ENCODE data around the gene MIEF1.

MIEF1 gene

DNA sequence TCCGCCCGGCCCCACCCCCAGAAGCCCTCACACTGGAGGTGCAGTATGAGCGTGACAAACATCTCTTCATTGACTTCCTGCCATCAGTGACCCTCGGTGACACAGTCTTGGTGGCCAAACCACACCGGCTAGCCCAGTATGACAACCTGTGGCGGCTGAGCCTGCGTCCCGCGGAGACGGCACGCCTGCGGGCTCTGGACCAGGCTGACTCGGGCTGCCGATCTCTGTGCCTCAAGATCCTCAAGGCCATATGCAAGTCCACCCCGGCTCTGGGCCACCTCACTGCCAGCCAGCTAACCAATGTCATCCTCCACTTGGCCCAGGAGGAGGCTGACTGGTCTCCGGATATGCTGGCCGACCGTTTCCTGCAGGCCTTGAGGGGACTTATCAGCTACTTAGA lies 11.7 kb downstream of the MIEF1 start:
- H3K4me3 ChIP-seq (ENCODE audit: low read length): no peak overlapping the region
- DNase-seq (ENCODE audit: low read depth): no peak
- no peak for TF ChIP-seq CTCF (IDR thresholded peaks at IDR 0.05; ENCODE audit: insufficient read depth, low read depth, low read length, missing control alignments)

DNA sequence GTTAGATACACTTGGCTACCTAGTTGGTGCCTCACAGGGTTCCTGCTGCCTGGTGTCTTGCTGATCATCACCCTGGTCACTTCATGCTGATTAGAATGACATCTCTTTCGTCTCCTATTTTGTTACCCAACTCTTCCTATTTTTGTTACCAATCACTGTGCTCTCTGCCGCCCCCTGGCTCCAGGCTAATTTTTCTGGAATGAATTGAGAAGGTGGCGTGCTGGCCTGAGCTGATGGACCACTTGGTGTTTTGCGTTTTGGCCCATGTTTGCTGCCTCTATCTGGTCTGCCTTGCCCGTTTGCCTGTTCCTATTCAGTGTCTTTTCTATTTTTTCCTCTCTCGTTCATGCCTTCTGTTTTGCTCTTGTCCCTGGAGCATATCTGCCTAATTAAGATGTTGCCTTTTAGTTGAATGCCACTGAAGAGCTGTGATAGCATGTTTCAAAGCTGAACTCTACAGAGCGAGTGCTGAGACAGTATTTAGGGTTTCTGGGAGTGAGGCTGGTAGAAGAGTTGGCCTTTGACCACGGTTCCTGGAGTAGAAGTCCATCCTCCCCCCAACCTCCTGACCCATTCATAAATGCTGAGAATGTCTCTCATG lies 12.4 kb downstream of the MIEF1 start:
- H3K4me3 ChIP-seq (ENCODE audit: low read length): no peak overlapping the region
- peak; percentile 52 for DNase-seq (ENCODE audit: low read depth)
- TF ChIP-seq CTCF (IDR thresholded peaks at IDR 0.05; ENCODE audit: insufficient read depth, low read depth, low read length, missing control alignments): peak; percentile 82

DNA sequence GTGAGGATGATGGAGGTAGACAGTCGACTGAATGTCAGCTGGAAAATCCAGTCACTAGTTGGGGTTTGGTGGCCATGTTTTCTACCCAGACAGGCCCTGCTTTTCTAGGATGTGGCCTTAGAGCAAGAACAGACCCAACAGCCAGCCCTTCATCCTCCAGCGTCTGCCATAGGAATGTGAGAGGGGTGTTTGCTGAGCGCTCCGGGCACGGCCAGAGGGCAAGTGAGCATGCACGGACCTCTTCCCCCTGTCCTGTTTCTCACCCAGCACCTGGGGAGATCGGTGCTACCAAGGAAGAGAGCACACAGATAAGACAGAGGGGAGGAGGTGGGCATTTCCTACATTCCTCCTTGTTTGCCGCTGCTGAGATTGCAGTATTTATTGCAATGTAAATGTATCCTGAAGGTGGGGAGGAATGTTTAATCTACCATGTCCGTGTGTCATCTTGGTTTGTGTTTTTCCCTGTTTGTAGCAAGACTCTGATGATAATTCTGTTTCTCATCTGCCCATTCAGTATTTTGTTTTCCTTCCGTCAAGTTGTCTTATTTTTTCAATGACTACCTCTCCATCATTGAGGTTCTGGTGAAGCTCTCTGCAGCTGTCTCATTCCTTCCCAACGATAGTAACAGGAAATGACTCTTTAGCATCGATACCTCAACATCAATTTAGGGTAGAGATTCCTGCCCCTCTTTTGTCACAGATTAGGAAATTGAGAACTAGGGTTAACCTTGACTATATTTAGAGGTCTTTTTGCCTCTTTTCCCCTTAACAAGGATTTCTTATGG lies 13.4 kb downstream of the MIEF1 start:
- no peak overlapping the region for H3K4me3 ChIP-seq (ENCODE audit: low read length)
- no peak for TF ChIP-seq CTCF (IDR thresholded peaks at IDR 0.05; ENCODE audit: insufficient read depth, low read depth, low read length, missing control alignments)
- no peak for DNase-seq (ENCODE audit: low read depth)

DNA sequence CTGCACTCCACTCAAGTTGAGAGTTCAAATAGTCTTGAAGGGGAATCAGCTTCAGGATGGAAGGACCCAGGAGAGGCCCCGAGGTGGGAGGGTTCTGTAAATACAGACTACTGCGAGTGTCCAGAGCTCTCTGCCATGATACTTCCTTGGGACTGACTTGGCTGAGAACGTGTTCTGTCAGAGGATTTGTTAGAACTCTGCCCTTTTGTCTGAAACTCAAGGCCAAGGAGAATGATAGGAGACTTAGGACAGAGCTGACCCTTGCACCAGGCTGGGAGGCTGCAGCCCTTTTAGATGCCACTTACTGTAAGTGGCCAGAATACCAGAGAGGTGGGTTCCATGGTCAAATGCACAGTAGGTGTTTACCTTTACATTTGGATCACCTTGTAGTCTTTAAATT lies 15.4 kb downstream of the MIEF1 start:
- no peak for TF ChIP-seq CTCF (IDR thresholded peaks at IDR 0.05; ENCODE audit: insufficient read depth, low read depth, low read length, missing control alignments)
- DNase-seq (ENCODE audit: low read depth): no peak
- no peak overlapping the region for H3K4me3 ChIP-seq (ENCODE audit: low read length)

DNA sequence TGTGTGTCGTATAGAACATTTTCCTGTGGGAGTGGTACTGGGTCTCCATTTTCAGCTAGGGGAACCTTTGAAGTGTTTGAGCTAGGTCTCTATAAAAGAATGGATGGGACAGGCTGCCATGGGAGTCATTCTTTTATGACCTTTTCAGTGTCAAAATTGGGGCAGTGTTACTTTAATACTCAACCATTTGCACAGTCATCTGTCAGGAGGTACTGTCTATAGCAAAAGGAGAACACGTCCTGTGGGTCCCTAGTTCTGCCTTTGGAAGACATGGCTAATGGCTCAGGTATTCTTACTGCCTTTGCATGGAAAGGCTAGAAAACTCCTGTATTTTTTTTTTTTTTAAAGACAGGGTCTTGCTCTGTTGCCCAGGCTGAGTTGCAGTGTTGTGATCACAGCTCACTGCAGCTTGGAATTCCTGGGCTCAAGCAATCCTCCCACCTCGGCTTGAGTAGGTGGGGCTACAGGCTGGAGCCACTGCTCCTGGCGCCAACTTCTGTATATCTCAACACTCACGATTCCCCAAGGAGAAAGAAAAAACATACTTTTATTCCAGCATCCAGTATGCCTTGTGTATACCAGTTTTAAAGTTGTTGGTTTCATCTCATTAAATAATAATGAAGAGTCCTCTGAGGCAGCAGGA lies 16.2 kb downstream of the MIEF1 start:
- no peak for TF ChIP-seq CTCF (IDR thresholded peaks at IDR 0.05; ENCODE audit: insufficient read depth, low read depth, low read length, missing control alignments)
- H3K4me3 ChIP-seq (ENCODE audit: low read length): no peak overlapping the region
- DNase-seq (ENCODE audit: low read depth): no peak

- no peak for TF ChIP-seq CTCF (IDR thresholded peaks at IDR 0.05; ENCODE audit: insufficient read depth, low read depth, low read length, missing control alignments)
- H3K4me3 ChIP-seq (ENCODE audit: low read length): peak overlapping the region; percentile 80
- DNase-seq (ENCODE audit: low read depth): no peak
Observed at GRCh38 chr22:39518996-39519680, 17.0 kb downstream of the MIEF1 start.
